Left ventricle myocardium inferior (tissue), 1 donor: ENCODE data around the gene COPS8. TPM values are rescaled to one million over a fixed set of nuclear protein-coding genes. Genes with fewer than 3 reads are reported as not detected.

Source experiments
- DNase-seq: peaks from one replicate; pipeline ENCODE4 v3.0.0-alpha.2; 2020
- H3K27ac ChIP-seq: fragments of 200-600 bp; replicated peaks from 2 replicates; pipeline ENCODE4 v1.8.0; 2021
- H3K27me3 ChIP-seq: fragments of 200-600 bp; 2 replicates; pipeline ENCODE4 v1.8.0; 2021; ENCODE audit warnings: low read depth
- H3K36me3 ChIP-seq: fragments of 200-600 bp; 2 replicates; pipeline ENCODE4 v1.8.0; 2021
- H3K4me1 ChIP-seq: fragments of 200-600 bp; 2 replicates; pipeline ENCODE4 v1.8.0; 2021
- H3K4me3 ChIP-seq: fragments of 200-600 bp; 2 replicates; pipeline ENCODE4 v1.8.0; 2021; ENCODE audit warnings: mild to moderate bottlenecking, moderate library complexity
- H3K9me3 ChIP-seq: fragments of 200-600 bp; replicated peaks from 2 replicates; pipeline ENCODE4 v1.8.0; 2021
- CTCF ChIP-seq: fragments of 200-600 bp; IDR thresholded peaks from 2 replicates; pipeline ENCODE4 v1.8.0; 2021; ENCODE audit warnings: antibody characterized with exemption, mild to moderate bottlenecking, borderline replicate concordance
- intact Hi-C: fragments of 100-400 bp; cut with micrococcal nuclease; formaldehyde crosslinking; loops from one replicate; pipeline ENCODE4 v1.11.0; 2022
- total RNA-seq: library from RNA; stranded (reverse); fragmentation: NEBNext Ultra II Directional; extraction: Animal tissue kit (Norgen Biotek cat#: 25700); gene quantifications from one replicate; pipeline ENCODE4 v1.2.1, GENCODE V29; 2021
- donor health status: DM: no; HTN: yes; CAD: no; lungs with severe emphysema.

COPS8 gene
- total RNA-seq, 1 donor from 2014 or later: 97.0 TPM

GRCh38 chr2:237055386-237056100 is 30.1 kb upstream of the COPS8 start:
- no peak for TF ChIP-seq CTCF
- Histone ChIP-seq H3K4me1 (peaks cover 4% of the 10 kb centered on the region), H3K27me3 (no peaks in the 10 kb centered on the region), H3K36me3 (no peaks in the 10 kb centered on the region), H3K9me3 (no peaks in the 10 kb centered on the region), H3K27ac (no peak overlapping the region), H3K4me3 (no peak overlapping the region)
- intact Hi-C loops: no loop called here
- no peak for DNase-seq

- DNase-seq: no peak
- Histone ChIP-seq H3K4me1 (peaks cover 9% of the 10 kb centered on the region), H3K36me3 (no peaks in the 10 kb centered on the region), H3K9me3 (no peaks in the 10 kb centered on the region), H3K27me3 (no peaks in the 10 kb centered on the region), H3K4me3 (no peak overlapping the region), H3K27ac (no peak overlapping the region)
- TF ChIP-seq CTCF: no peak
- intact Hi-C loops: no loop called here
These were observed 29.3 kb upstream of the COPS8 start for GRCh38 chr2:237056287-237056875.

GRCh38 chr2:237057107-237057506 is 28.6 kb upstream of the COPS8 start:
- intact Hi-C loops: no loop called here
- no peaks in the 10 kb centered on the region for H3K36me3 ChIP-seq
- no peak for DNase-seq
- H3K27me3 ChIP-seq: no peaks in the 10 kb centered on the region
- H3K4me1 ChIP-seq: peaks cover 9% of the 10 kb centered on the region
- no peak overlapping the region for H3K4me3 ChIP-seq
- TF ChIP-seq CTCF: no peak
- no peaks in the 10 kb centered on the region for H3K9me3 ChIP-seq
- H3K27ac ChIP-seq: no peak overlapping the region

- no peak for TF ChIP-seq CTCF
- DNase-seq: no peak
- no peak overlapping the region for H3K4me3 ChIP-seq
- H3K27me3 ChIP-seq: no peaks in the 10 kb centered on the region
- intact Hi-C loops: no loop called here
- H3K4me1 ChIP-seq: peaks cover 9% of the 10 kb centered on the region
- no peak overlapping the region for H3K27ac ChIP-seq
- H3K9me3 ChIP-seq: no peaks in the 10 kb centered on the region
- H3K36me3 ChIP-seq: no peaks in the 10 kb centered on the region
These were observed 27.8 kb upstream of the COPS8 start for GRCh38 chr2:237057893-237058300.

- H3K36me3 ChIP-seq: no peaks in the 10 kb centered on the region
- DNase-seq: no peak
- intact Hi-C loops: no loop called here
These were observed 27.3 kb upstream of the COPS8 start for GRCh38 chr2:237058423-237058822.

More at GRCh38 chr2:237058423-237058822, 27.3 kb upstream of the COPS8 start:
- H3K27me3 ChIP-seq: no peaks in the 10 kb centered on the region
- no peak overlapping the region for H3K27ac ChIP-seq
- no peak overlapping the region for H3K4me3 ChIP-seq
- no peak for TF ChIP-seq CTCF
- H3K9me3 ChIP-seq: no peaks in the 10 kb centered on the region
- peaks cover 9% of the 10 kb centered on the region for H3K4me1 ChIP-seq
